HG03066 (cell line): ENCODE measurements around the gene MIS18A.

ENCODE experiments used
- ATAC-seq: cut with Tn5 transposase; IDR thresholded peaks from one replicate; pipeline ENCODE4 v1.9.1; 2021; ENCODE audit warnings: low read depth; ENCODE audit not compliant: unreplicated experiment

Gene MIS18A

DNA sequence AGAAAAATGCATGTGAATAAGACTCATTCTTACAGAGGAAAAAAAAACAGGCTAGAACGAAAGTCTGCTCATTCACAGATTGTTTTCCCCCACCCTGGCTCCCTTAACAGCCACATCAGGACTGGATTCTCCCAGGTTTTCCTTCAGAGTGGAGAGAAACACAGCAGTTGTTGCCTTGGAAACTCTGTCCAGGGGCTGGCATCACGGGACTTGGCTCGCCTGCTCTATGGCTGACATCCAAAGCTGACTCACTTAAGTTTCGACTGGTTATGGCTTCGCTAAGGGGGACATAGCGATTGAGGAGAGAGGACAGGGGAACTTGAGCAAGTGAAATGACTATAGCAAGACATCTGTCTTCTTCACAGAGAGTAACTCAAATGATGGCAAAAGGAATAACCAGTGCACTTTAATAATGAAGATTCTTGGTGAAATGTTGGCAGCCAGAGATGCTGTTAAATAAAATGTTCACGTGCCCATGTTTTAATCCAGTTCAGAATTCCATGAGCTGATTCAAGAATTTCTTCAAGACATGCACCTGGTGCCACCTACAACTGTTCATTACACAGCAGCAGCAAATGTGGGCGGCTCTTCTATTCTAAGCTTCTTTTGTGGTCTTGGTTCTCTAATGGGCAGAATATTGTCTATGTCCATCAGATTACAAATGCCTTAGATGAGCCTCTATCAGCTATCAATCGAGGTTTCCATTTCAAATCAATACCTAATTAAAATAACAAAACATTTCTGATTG is 21.8 kb downstream of the MIS18A start:
- no peak for ATAC-seq

DNA sequence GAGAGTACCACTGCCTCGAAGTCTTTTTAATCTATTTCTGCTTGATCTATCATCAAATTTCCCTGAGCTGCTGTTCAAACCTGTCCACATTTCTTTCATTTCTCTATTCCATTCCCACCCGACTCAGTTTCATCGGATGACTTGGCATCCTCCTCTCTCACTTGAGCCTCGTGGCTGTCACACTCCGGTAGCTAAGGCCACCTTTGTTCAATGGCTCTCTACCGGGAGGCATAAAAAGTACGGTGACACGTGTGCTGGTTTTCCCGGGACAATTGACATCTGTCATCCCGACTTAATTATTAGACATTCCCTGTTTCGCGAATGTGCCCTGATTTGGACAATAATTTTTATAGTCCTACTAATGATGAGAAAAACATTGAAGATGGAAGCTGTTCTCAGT is 22.6 kb downstream of the MIS18A start:
- no peak for ATAC-seq

DNA sequence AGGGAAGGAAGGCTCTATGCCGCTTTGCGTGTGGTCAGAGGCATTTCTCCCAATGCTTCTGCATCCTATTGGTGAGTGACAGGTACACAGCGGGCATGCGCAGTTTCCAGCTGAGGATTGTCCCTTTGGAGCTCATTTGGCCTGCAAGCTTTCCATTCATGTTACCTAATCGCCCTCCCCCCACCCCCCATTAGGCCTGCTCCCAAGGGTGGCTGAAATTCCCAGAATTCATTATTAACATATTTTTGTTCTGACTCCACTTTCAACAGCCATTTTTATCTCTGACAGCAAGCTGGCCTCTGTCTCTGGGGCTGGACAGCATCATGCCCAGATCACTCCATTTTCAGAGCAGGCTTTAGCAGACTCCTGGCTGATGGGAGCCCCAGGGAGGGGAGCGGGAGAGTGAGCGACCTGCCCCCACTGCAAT is 25.6 kb downstream of the MIS18A start:
- no peak for ATAC-seq

DNA sequence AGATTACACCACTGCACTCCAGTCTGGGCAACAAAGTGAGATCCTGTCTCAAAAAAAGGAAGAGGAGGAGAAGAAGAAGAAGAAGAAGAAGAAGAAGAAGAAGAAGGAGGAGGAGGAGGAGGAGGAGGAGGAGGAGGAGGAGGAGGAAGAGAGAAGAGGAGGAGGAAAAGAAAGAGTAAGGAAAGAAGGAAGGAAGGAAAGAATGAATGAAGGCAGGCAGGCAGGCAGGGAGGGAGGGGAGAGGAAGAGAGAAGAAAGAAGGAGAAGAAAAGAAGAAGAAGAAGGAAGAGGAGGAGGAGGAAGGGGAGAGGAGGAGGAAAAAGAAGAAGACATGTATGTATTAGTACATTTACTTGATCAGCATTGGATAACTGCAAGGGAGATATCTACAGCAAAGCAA is 26.7 kb downstream of the MIS18A start:
- no peak for ATAC-seq

DNA sequence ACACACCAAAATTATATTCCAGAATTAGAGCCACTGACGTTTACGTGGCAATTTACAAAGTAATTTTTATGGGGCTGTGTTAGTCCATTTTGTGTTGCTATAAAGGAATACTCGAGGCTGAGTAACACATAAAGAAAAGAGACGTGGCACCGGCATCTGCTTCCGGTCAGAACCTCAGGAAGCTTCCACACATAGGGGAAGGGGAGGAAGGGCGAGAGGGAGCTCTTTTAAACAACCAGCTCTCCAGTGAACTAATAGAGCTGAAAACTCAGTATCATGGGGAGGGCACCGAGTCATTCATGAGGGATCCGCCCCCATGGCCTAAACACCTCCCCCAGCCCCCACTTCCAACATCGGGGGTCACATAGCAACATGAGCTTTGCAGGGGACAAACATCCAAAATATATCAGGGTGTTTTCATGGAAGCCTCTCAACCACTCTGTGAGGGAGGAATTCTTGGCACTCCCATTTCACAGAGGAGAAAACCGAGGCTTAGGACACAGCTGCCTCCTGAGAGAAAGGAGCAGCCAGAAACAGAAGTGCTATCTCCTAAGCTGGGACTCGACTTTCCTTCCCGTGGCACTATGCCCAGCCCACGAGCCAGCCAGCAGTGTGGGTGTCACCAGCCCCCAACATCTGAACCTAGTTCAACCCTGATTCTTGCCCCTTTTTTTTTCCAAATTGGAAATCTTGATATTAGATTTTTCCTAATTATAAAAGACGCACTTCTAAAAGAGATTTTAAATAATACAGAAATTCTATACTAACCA is 29.2 kb downstream of the MIS18A start:
- ATAC-seq: no peak

DNA sequence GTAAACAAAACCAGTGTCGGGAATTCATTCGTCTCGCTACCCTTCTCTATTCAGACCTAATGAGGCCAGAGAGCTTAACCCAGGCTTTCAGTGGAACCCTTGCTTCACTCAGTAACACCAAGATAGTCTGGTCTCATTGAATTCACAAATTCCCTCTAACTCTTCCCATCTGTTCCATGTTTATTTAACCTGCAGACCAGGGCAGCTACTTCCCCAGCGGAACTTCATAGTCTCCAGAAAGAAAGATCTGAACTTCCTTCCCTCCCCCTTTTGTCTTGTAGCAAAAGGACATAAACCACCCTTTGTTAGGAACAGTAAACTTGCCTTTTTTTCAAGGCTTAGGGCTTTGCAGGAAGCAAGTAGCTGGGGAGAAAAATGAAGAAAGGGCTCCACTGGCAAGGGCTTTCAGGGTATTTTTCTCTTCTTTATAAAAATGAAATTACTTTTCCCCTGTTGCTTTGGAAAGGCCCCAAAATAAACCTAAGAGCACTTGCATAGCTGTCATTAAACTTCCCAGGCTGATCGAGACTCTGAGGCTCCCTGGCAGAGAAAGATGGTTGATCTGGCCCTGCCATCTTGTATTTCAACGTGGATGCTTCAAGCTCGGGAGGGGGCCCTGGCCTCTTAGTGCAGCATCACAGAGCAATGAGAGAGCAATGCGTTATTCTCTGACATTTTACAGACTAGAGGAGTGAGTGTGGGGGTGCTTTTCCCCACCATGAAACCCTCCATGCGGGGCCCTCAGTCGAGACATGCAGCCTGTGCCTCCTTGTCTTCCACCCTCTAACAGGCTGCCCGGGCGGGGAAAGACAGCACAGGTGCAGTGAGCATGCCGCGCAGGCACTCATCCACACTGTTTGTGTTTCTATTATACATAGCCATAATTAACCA is 30.0 kb downstream of the MIS18A start:
- ATAC-seq: no peak

DNA sequence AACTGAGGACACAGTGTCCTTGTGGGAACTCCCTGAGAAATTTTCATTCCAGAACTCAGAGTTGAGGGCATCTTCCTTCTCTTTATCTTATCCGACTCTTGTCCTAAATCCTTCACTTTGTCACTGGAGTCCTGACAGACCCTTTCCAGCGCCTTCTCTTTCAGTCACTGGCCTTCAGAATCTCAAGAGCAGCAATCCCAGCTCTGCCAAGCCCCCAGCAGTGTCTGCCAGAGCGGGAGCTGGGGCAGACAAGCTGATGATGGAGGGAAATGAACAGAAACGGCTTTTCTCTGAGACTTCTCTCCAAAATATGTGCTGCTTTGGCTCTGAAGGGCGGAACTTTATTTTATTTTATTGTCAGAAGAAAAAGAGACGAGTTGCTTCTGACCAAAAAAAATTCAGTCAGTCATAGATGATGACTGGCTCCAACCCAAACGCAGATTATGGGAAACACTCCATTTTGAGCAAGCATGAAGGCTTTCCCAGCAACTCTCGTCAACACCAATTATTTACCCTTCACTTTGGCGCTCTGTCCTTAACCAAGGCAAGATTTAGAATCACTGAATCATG is 32.2 kb downstream of the MIS18A start:
- no peak for ATAC-seq

DNA sequence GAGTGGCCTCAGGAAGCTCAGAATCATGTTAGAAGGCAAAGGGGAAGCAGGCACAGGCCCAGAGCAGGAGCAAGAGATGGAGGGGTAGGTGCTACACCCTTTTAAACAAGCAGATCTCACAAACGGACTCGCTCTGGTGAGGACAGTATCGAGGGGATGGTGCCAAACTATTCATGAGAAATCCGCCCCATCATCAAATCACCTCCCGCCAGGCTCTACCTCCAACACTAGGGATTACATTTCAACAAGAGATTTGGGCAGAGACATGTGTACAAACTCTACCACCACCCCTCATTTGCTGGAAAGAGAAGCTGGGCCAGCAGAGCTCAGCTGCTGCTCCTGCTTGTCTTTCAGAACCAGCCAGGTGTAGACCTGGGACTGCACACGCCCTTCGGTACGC is 32.9 kb downstream of the MIS18A start:
- ATAC-seq: no peak

DNA sequence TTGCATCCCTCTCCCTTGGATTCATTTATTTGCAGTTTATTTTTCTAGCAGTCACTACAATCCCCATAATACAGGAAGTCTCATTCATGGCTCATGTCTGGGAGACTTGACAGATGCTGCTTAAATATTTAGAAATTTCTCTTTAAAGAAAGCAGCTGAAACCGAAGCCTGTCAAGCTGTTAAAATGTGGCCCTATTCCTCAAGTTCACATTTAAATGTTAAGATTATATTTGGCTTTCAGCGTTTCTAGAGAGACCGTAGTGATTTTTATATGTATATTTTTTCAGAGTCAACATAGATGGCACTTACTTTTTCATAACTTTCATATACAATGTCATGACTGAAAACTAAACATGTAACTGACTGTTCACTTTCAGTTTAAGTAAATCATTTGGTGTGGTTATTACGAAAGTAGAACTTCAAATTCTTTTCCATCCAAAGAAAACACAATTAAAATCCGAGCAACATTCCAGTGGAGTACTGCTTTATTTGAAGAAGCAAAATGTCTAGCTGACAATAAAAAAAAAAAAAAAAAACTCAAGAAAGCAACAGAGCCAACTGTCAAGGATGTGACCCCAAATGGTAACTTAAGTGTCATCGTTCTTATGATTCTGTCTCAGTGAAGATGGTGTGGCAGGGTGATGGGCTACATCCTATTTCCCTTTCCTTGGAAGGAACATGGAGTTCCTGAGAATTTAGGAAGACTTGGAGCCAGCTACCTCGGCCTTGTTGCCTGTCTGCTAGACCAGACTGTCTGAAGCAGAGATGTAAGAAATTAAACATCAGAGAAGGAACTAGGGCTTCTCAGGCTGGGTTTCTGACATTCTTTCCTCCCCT is 37.8 kb downstream of the MIS18A start:
- ATAC-seq: no peak

DNA sequence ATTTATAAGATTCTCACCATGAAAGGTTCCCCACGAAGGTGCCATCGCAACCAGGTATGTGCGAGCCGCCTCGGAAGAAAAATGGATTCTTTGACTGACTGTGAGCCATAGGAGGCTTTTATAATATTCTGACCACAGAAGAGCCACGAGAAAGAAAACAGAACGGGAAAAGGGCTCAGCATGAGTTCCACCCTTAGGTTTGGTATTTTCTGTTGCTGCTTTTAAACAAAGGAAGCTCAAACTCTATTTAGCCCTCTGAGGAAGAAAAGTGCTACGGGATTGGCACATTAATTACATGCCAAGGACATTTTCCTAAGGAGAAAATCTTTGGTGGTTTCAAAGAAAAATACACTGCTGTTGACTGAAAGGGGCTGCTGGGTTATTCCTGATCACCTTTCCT is 39.3 kb downstream of the MIS18A start:
- no peak for ATAC-seq

DNA sequence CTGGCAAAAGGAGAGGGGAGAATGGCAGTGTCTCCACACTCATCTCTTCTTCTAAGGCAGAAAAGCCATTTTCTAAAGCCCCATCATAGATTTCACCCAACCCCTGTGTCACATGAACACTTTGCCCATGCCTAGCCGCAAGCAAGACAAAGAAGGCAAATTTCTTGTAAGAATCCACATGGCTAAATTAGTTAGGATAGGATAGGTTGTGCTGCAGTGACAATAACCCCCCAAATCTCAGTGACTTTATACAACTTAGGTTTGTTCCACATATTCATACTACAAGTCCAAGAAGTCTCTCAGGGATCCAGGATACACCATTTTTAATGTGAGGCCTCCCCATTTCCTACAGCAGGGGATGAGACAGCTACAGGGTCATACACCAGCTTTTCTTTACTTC is 40.8 kb downstream of the MIS18A start:
- ATAC-seq: no peak

DNA sequence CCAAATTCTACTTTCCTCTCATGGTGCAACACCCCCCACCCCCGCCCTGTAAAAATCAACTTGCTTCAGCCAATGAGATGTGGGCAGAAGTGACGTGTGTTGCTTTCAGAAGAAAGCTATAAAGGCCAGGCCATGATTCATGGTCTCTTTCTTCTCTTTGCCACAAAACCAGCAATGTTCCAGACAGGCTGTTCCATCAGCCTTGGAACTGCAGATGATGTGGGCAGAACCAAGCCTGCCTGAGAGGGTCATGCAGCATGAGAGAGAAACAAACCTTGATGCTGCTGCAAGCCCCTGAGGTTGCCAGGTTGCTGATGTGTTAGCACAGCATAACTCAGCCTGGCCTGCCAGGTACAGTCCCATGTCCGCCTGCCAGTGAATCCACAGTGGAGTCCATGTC is 41.8 kb downstream of the MIS18A start:
- no peak for ATAC-seq

DNA sequence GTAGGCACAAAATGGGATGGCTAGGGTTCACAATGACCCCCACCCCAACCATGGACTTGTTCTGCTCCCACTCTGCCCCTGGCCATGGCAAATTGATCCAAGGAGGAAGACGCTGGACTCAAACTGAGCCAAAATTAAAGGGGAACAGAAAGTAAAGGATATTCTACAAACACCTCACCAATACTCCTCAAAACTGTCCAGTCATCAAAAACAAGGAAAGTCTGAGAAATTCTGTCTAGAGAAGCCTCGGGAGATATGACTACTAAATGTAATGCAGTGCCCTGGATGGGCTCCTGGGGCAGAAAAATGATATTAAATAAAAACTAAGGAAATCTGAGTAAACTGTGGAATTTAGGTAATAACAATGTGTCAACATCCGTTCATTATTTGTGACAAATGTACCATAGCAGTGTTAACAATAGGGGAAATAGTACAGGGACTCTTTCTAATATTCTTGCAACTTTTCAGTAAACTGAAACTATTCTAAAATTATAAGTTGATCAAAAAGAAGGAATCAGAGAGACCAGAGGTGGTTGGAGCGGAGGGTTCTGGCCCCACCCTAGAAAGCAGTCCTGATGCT is 45.0 kb downstream of the MIS18A start:
- ATAC-seq: no peak

DNA sequence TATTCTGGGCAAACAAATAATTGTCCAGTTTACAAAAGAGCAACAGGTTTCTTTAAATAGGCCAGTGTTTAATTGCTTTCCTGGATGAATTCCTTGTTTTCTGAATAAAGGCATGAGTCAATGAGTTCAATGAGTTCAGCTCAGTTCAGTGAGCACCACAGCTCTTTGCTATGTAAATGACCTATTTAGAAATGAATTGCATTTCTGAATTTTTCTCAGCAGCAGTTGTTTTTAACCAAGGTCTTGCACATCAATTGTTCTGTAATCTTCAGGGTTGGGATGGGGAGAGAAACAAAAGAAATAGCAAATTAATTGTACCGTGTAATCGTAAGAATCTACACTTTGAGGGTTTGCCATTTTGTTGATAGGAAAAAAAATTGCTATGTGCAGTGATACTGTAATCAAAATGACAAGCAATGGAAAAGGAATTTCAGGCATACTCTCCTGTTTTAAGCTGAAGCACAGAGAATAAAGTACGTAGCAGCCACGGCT is 45.7 kb downstream of the MIS18A start:
- ATAC-seq: no peak

DNA sequence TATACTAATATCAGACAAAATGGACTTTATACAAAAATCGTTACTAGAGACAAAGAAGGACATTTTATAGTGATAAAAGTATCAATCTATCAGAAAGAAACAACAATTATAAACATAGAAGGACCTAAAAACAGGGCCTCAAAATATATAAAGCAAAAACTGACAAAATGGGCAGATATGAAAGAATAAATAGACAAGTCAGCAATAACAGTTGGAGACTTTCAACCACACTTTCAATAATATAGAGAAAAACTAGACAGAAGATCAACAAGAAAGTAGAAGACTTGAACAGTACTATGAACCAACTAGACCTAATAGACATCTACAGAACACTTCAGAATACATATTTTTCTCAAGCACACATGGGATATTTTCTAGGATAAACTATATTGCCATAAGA is 52.4 kb downstream of the MIS18A start:
- ATAC-seq: no peak
